Left cardiac atrium (tissue), 4 donors: ENCODE measurements around the gene GATAD2A. TPM values are rescaled to one million over a fixed set of nuclear protein-coding genes. Genes with fewer than 3 reads are reported as not detected.
"Not testable (repeated sequence)": the region's sequence is repeated elsewhere in the genome, so short reads cannot be mapped to it uniquely, and the experiment has no call there.

Source experiments
- ATAC-seq, 2 donors: fragments of 200-7000 bp; cut with Tn5 transposase; one replicate each; pipeline ENCODE4 v1.9.1; 2020; ENCODE audit warnings: mild to moderate bottlenecking in 2 of 2, moderate library complexity in 2 of 2
- DNase-seq: peaks from one replicate; pipeline ENCODE4 v3.0.0-alpha.2; 2020
- intact Hi-C, 2 donors: fragments of 100-400 bp; cut with DNase I; formaldehyde crosslinking; loops; one replicate each; pipeline versions ENCODE4 v1.14.1 to v1.15.1; 2022 to 2023
- total RNA-seq, 2 donors: library from RNA; stranded (reverse); fragmentation: NEBNext Ultra II Directional; extraction: Animal tissue kit (Norgen Biotek cat#: 25700); gene quantifications; one replicate each; pipeline ENCODE4 v1.2.1, GENCODE V29; 2021
- donor health status: DM: no; HTN: yes; CAD: no.
- donor health status: DM: no; HTN: yes; CAD: no; lungs with severe emphysema.
- donor health status: DM: yes; HTN: yes; CAD: no.
- donor health status: Dilated cardiomyopathy.

The GATAD2A gene
- total RNA-seq, 2 donors from 2014 or later, result 34.2 to 62.3 TPM

DNA sequence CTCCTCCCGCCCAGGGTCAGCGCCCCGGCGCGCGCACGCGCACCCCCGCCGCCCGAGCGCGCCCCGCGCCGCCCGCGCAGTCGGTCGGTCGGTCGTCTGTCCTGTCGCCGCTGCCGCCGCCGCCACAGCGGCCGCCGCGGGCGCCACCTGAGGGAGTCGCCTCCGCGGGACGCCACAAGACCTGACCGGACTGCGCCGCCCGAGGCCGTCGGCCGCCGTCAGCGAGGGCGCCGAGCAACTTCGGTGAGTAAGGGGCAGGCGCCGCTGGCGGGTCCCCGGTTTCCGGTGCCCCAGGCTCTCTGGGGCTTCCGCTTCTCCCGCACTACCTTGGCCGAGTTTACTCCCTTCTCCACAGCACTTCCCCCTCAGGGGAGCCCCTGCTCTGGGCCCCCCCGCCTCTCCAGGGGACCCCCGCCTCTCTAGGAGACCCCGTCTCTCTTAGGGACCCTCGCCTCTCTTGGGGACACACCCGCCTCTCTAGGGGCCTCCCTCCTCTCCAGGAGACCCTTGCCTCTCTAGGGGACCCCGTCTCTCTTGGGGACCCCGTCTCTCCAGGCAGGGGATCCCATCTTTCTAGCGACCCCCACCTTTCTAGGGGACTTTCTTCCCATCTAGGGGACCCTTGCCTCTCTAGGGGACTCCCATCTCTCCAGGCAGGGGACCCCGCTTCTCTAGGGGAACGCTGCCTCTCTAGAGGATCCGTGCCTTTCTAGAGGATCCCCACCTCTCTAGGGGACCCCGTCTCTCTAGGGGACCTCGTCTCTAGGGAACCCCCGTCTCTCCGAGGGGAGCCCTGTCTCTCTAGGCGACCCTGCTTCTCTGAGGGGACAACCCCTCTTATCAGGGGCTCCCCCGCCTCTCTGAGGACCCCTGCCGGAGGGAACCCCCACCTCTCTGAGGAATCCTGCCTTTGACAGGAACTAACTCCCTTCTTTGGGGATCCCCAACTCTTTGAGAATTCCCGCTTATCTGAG, 19.3 kb upstream of the GATAD2A start:
- intact Hi-C loops, result no loop called here
- no peak for ATAC-seq
- no peak for DNase-seq

GRCh38 chr19:19387108-19387507, 18.4 kb upstream of the GATAD2A start:
- intact Hi-C loops, result no loop called here
- no peak for DNase-seq
- no peak for ATAC-seq

- DNase-seq (no peak), ATAC-seq (no peak)
- intact Hi-C loops, result no loop called here
Measured at GRCh38 chr19:19388568-19389555, 16.6 kb upstream of the GATAD2A start.

GRCh38 chr19:19389683-19390082, 15.8 kb upstream of the GATAD2A start:
- ATAC-seq, intact Hi-C loops, DNase-seq: not testable (repeated sequence)

DNA sequence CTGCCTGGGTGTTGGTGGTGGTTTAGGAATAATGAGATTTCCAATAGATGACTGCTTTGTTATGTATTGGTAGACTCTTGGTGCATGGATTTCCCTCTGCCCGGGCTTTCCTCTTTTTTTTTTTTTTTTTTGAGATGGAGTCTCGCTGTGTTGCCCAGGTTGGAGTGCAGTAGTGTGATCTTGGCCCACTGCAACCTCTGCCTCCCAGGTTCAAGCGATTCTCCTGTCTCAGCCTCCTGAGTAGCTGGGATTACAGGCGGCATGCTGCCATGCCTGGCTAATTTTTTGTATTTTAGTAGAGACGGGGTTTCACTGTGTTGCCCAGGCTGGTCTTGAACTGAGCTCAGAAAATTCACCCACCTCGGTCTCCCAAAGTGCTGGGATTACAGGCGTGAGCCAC, 11.1 kb upstream of the GATAD2A start:
- ATAC-seq, intact Hi-C loops, DNase-seq: not testable (repeated sequence)

- no peak for DNase-seq
- intact Hi-C loops, result no loop called here
- peak in 1 of 2 donors; percentile 8 for ATAC-seq
Measured at GRCh38 chr19:19399733-19400433, 5.6 kb upstream of the GATAD2A start.

DNA sequence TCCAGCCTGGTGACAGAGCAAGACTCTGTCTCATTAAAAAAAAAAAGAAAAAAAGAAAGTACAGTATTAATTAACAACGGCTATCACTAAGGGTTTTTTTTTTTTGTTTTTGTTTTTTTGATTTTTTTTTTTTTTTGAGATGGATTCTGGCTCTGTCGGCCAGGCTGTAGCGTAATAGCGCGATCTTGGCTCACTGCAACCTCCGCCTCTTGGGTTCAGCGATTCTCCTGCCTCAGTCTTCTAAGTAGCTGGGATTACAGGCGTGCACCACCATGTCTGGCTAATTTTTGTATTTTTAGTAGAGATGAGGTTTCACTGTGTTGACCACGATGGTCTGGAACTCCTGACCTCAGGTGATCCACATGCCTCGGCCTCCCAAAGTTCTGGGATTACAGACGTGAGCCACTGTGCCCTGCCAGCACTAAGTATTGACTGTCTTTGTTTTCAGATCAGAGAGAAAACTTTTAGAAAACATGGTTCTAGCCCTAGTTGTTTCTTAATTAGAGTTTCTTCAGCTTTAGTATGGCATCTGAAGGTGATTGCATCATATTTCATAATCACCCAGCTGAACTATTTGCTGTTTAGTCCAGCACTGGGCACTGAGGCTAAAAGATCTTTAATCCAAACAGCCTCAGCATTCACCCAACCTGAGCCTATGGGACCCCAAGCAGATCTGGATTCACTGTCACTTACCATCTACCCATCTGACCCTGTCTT, 2.7 kb upstream of the GATAD2A start:
- no peak for ATAC-seq
- intact Hi-C loops, result no loop called here

GRCh38 chr19:19403373-19403901, 2.0 kb upstream of the GATAD2A start:
- intact Hi-C loops, result no loop called here
- ATAC-seq (no peak), DNase-seq (no peak)

More for the DNA sequence above, 2.7 kb upstream of the GATAD2A start:
- no peak for DNase-seq

DNA sequence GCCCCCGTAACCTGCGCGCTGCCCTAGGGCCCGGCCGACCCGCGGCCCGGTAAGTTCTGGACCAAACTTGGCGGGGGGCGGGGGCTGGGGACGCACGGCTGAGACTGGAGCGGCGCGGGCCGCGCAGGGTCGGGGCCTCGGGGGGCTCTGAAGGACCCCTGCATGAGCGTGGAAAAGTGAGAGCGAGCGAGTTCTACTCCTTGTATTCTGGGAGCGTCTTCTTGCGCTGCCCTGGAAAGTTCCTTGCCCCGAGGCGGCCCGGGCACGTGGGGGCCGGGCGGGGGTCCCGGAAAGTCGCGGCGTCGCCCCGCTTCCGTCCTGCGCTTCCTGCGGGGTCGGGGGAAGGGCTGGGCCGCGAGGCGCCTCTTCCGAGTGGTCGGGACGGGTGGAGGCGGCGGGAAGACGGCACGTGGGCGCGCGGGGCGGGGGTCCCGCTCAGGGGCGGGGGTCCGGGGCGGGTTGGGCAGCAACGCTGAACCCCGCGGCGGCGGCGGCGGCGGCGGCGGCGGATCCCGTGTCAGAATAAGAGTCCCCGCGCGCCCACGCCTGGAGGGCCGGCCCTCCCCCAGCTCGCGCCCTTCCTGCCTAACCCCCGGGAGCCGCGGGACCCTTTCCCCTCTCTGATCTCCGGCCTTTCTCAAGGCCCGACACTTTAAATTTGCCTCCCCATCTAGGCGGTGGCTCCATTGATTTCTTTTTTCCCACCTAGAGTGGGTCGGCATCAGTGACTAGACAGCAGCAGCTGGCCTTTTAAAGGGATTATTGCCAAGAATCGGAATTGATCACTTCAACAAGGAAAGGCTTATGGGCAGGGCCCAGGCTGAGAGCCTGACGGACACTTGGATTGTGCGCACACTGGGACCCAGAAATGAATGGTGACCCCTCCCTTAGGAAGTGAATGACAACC, 749 bp downstream of the GATAD2A start:
- peak; percentile 68 for DNase-seq
- intact Hi-C loops, result no loop called here
- peak in 1 of 2 donors; percentile 18 for ATAC-seq

DNA sequence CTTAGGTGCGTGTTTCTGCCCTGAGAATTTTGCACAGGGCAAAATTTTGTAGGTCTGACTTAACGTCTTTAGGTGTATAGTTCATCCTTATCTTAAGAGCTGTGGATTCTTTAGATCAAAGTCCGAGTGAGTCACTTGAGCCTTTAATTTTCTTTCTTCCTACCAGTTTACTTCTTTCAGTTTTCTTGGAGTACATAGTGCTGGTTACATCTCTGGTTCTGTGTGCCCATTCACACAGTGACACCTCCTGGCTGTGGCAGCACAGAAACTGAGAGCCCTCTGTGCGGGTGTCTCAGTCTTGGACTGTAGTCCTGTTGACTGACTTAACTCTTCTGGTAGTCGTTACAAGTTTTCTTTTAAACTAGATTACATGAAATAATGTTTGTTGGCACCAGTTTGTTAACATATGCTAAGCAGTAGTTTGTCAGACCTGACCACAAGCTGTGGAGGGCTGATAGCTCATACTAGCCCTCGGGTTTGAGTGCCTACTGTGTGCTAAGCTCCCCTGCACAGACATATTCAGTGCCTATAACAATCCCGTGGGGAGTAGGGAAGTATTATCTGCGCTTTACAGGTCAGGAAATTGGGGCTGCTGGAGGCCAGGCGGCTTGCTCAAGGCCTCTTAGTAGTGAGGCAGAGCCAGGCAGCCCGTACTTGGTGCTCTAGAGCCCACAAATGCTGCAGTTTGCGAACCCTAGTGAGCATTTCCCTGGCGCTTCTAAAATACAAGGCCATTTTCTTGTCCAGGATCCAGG, 1.6 kb downstream of the GATAD2A start:
- ATAC-seq (peak in 1 of 2 donors; percentile 6), DNase-seq (no peak)
- intact Hi-C loops, result no loop called here

- intact Hi-C loops, result no loop called here
- ATAC-seq, result no peak
- no peak for DNase-seq
Measured at GRCh38 chr19:19407633-19407930, 2.1 kb downstream of the GATAD2A start.

DNA sequence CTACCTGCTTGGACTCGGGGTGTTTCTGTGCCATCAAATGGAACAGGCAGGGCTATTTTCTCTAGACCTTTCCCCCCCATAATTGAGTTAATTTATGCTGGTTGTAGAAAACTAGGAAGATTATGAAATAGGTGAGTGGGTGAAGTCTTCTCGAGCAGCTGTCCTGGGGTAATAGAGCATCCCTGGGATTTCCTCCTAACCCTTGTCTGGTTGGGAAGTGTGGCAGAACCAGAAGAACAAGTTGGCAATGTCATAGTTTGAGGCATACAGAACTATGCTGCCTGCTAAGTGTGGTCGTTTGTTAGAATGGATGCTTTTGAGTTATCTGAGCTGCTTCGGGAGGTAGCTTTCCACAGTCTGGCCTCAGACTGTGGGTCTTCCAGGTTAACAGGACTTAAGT, 3.7 kb downstream of the GATAD2A start:
- ATAC-seq, result no peak
- no peak for DNase-seq
- intact Hi-C loops, result no loop called here

GRCh38 chr19:19409631-19410030, 4.2 kb downstream of the GATAD2A start:
- no peak for ATAC-seq
- intact Hi-C loops, result no loop called here
- no peak for DNase-seq

DNA sequence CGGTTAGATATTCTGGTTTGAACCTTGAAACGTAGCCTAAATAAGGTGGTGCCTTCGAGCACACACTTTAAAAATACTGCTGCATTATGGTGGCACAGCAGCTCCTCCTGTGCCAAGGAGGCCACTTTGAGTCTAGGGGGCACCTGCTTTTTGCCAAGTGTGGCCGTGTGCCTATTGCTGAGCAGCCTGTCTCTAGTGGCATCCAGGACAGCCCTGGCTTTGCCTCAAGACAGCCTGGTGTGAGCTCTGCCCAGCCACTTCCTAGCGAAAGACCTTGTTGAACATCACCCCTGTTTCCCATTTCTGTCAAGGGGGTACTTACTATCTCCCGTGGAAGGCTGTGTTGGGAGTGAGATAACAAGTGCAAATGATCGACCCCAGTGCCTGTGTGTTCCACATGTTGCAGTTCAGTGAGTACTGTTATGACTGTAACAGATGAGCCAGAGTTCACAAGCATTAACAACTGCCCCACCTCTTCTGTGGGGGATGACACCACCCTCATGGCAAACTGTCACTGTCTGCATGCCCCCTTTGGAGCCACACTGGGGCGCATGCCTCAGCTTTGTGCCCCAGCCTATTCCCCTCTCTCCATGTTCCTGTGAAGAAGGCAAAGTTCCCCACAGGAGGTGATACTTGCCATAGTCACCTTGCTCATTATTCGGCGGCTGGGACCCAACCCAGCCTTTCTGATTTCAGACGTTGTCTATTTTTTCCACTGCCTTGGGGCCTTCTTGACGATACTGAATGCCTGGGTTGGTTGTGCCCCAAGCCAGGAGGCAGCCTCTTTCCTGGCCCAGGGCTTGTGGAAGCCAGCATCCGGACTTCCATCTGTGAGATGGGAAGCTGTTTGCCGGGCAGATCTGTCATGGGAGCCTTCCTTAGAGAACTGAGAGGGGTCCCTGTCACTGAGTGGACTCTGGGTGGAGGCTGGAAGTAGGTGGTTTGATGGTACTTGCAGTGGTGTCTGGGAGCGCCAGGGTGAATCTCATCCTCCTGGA, 5.4 kb downstream of the GATAD2A start:
- intact Hi-C loops, result no loop called here
- ATAC-seq (peak in 1 of 2 donors; percentile 42), DNase-seq (no peak)

DNA sequence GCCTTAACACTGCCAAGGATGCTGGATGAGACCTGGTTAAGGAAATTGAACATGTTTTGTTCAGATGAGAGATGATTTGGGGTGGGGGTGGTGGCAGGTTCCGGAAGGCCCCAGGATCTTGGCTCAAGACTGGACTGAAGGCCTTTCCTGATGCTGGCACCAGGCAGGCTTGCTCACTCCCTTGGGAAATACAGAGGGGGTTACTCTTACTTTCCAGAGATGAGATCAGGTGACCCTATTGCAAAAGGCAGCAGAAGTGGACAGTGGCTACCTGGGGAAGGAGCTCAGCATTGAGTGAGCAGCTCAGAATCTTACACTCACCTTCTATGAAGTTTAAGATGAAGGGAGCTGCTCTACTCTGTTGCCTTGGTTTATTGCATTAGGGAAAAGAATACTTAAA, 10.8 kb downstream of the GATAD2A start:
- intact Hi-C loops, result loop anchor here in 1 of 2 donors (5.0 kb wide), 1 partner anchor 61 kb away; no protein-coding TSS in a partner anchor
- no peak for DNase-seq
- ATAC-seq, result no peak
